ENCODE results near the gene TSHZ1. TPM values are rescaled to one million over a fixed set of nuclear protein-coding genes. Genes with fewer than 3 reads are reported as not detected.
A peak's percentile ranks its signal among the peaks of the same experiment; 100 is the strongest.

Gene TSHZ1
- total and polyA plus RNA-seq, 7 donors, result 2.0 to 10.5 (median 9.7) TPM

DNA sequence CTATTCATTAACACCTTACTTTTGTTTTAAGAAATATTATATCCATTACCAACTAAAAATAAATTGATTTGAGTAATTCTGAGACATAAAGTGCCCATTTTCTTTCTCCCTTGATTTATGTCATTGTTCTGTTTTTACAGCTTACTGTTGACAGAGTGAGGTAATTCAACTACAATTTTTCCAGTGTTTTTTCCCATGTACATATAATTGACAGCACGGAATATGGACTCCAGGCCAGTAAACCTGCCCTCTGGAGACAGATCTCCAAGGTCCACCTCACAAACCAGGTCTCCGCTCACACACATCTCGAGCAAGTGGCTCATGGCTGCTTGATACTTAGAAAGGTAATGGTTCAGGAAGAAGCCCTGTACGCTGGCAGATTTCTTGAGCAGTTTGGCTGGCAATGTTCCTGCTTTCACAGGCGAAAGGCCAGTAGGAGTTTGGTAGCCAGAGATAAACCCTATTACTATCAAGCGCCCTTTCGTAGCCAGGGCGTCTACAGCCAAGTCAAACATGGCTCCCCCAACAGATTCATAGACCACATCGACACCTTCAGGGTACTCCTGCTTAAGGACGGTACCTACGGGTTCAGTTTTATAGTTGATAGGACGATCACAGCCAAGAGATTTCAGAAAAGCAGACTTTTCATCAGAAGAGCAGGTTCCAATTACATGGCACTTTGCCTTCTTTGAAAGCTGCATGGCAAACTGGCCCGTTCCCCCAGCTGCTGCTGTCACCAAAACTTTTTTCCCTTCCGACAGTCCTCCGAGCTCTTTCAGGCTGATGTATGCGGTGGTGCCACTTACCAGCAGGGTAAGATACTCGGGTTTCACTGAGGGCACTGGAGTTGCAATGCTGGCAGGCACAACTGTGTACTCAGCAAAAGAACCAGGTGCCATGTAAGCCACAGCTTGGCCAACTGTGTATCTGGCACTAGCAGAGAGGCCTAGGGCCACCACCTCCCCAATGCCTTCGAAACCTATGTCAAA, 9.0 kb upstream of the TSHZ1 start:
- peak; percentile 85 to 95 (median 88) for ATAC-seq
- peaks cover 68% of the 10 kb centered on the region for H3K4me1 ChIP-seq
- 32 to 42% (median 35%) methylated on average over 18 of the region's 18 CpGs for WGBS, 3 donors
- H3K27ac ChIP-seq, result peak overlapping the region; percentile 99
- no peaks in the 10 kb centered on the region for H3K9me3 ChIP-seq
- H3K4me3 ChIP-seq, result peak overlapping the region; percentile 38
- H3K27me3 ChIP-seq (ENCODE audit: insufficient read depth in 3 of 3, low read length in 2 of 3), result no peaks in the 10 kb centered on the region
- intact Hi-C loops (cut with DNase I), result loop anchor here in 1 of 2 donors (5.0 kb wide), 1 partner anchor 39 kb away; no protein-coding TSS in a partner anchor
- H3K36me3 ChIP-seq (ENCODE audit: insufficient read depth in 1 of 2, low read depth in 1 of 2), result peaks cover 0 to 8% of the 10 kb centered on the region in 2 donors
- TF ChIP-seq CTCF (IDR thresholded peaks at IDR 0.05), result peak; percentile 17
- DNase-seq, result peak; percentile 67 to 87

DNA sequence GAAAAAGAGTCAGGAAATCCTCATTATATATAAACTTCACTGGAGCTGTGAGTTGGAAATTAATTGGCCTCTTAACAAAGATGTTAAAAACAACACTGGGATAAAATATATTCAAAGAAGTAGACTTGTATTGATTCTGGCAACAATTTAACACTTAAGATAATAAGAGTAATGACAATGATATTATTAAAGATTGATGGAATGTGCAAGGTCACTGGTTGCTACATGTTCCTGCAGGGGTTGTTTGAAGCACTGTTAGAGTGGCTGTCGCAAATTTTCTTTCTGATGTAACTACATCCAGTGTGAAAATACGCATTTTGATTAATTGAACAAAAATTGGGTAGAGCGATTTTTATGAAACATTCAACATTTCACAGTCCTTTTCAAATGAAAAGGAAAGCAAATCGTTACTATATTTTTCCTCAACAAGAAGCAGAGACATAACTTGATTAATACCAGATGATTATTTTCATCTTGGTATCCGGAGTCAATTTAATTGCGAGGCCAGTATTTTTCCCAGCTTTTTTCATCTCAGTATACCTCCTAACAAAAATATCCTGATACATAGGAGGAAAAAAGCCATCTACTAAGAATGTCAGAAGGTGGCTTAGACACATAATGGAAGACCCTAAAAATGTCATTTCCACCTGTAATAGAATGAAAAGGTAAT, 7.8 kb upstream of the TSHZ1 start:
- Histone ChIP-seq H3K4me3 (peak overlapping the region; percentile 87), H3K27ac (peak overlapping the region; percentile 99), H3K27me3 (ENCODE audit: insufficient read depth in 3 of 3, low read length in 2 of 3) (no peaks in the 10 kb centered on the region), H3K4me1 (peaks cover 68% of the 10 kb centered on the region), H3K9me3 (no peaks in the 10 kb centered on the region), H3K36me3 (ENCODE audit: insufficient read depth in 1 of 2, low read depth in 1 of 2) (peaks cover 0 to 8% of the 10 kb centered on the region in 2 donors)
- TF ChIP-seq CTCF (IDR thresholded peaks at IDR 0.05), result no peak
- no peak for ATAC-seq
- DNase-seq, result no peak
- intact Hi-C loops (cut with DNase I), result loop anchor here in 1 of 2 donors (5.0 kb wide), 1 partner anchor 41 kb away; no protein-coding TSS in a partner anchor
- 41 to 75% (median 59%) methylated on average over 6 of the region's 6 CpGs for WGBS, 3 donors

DNA sequence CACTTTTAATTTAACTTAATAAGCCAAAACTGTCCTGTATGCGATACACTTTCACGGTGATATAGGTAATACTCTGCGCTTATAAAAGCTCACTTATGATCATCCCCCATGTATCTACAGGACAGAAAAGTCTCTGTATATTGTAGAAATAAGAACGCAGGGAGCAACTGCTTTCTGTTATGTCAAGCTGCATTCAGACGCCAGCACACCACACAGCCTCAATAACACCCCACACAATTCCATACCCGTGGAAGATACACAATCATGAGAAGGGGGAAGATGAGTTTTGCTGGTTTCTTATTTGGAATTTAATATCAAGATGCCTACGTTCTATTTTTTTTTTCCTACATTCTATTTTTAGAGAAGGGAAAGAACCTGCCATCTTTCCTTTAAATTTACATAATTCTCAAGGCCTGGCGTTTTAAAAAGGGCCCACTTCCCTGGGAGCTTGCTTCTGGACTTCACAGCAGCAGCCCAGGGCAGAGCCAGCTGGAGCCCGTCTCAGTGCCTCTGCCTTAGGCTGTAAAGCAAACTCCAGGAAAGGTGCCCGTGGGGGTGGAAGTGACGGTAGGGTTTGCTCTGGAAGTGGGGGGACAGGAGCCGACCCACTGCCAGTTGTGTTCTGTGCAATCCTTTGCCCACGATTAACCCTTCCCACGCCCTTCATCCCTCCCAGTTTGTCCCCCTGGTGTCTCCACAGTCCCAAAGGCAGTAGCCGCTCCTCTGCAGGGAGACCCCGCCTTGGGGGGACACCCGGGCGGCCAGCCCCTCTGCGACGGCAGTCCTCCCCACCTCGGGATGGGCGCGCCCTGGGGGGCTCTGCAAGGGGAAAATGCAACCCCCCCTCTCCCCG, 7.0 kb upstream of the TSHZ1 start:
- peak overlapping the region; percentile 99 for H3K27ac ChIP-seq
- intact Hi-C loops (cut with DNase I), result loop anchor here in 1 of 2 donors (5.0 kb wide), 1 partner anchor 41 kb away; no protein-coding TSS in a partner anchor
- peak overlapping the region; percentile 87 for H3K4me3 ChIP-seq
- no peaks in the 10 kb centered on the region for H3K27me3 ChIP-seq (ENCODE audit: insufficient read depth in 3 of 3, low read length in 2 of 3)
- H3K9me3 ChIP-seq, result no peaks in the 10 kb centered on the region
- ATAC-seq (no peak), DNase-seq (no peak)
- TF ChIP-seq CTCF (IDR thresholded peaks at IDR 0.05), result no peak
- peaks cover 0 to 8% of the 10 kb centered on the region in 2 donors for H3K36me3 ChIP-seq (ENCODE audit: insufficient read depth in 1 of 2, low read depth in 1 of 2)
- WGBS, 3 donors, result 19 to 31% (median 21%) methylated on average over 23 to 24 of the region's 24 CpGs
- peaks cover 63% of the 10 kb centered on the region for H3K4me1 ChIP-seq

- ATAC-seq (no peak), DNase-seq (peak in 1 of 2 donors; percentile 60)
- Histone ChIP-seq H3K27me3 (ENCODE audit: insufficient read depth in 3 of 3, low read length in 2 of 3) (no peaks in the 10 kb centered on the region), H3K4me3 (peak overlapping the region; percentile 87), H3K36me3 (ENCODE audit: insufficient read depth in 1 of 2, low read depth in 1 of 2) (peaks cover 0 to 8% of the 10 kb centered on the region in 2 donors), H3K4me1 (peaks cover 61% of the 10 kb centered on the region), H3K27ac (peak overlapping the region; percentile 99), H3K9me3 (no peaks in the 10 kb centered on the region)
- WGBS, 3 donors, result 6 to 24% (median 9%) methylated on average over 30 to 35 of the region's 35 CpGs
- TF ChIP-seq CTCF (IDR thresholded peaks at IDR 0.05), result no peak
- intact Hi-C loops (cut with DNase I), result loop anchor here in 1 of 2 donors (5.0 kb wide), 1 partner anchor 42 kb away; no protein-coding TSS in a partner anchor
Measured at GRCh38 chr18:75204269-75204731, 6.3 kb upstream of the TSHZ1 start.

All from psoas muscle (tissue), 8 donors.